GM19452 (cell line): ENCODE data around the gene CCDC50.
A peak's percentile ranks its signal among the peaks of the same experiment; 100 is the strongest.

Experiments
- ATAC-seq: cut with Tn5 transposase; IDR thresholded peaks from one replicate; pipeline ENCODE4 v1.9.1; 2021; ENCODE audit not compliant: unreplicated experiment

Gene CCDC50

DNA sequence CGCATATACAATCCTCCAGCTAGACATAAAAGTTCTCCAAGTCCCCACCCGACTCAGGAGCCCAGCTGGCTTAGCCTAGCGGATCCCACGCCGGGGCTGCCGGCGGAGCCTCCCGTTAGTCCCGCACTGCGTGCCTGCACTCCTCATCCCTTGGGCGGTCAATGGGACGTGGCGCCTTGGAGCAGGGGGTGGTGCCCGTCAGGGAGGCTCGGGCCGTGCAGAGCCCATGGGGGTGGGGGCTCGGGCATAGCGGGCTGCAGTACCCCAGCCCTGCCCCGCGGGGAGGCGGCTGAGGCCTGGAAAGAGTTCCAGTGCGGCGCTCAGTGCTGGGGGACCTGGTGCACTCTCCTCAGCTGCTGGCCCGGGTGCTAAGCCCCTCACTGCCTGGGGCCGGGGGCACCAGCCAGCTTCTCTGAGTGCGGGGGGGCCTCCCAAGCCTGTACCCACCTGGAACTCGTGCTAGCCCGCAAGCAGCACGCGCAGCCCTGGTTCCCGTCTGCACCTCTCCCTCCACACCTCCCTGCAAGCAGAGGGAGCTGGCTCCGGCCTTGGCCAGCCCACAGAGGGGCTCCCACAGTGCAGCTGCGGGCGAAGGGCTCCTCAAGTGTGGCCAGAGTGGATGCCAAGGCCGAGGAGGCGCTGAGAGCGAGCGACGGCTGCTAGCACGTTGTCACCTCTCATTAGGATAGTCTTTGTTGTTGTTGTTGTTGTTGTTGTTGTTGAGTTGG is 12.2 kb upstream of the CCDC50 start:
- no peak for ATAC-seq

DNA sequence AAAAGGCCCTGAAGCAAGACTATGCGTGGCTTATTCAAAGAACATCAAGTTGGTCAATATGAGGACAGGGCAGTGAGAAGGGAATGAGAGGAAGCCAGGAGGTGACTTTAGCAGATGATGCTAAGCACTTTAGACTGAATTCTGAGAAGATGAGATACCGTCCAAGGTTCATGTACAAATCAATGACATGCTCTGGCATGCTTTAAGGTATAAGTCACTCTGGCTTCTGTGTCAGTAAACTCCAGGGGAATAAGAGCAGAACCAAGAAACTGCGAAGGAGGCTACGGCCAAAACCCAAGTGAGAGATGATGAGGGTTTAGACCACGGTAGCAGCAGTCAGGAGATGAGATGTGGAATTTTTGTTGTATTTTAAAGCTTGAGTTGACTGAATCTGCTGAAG is 8.9 kb upstream of the CCDC50 start:
- ATAC-seq = no peak

DNA sequence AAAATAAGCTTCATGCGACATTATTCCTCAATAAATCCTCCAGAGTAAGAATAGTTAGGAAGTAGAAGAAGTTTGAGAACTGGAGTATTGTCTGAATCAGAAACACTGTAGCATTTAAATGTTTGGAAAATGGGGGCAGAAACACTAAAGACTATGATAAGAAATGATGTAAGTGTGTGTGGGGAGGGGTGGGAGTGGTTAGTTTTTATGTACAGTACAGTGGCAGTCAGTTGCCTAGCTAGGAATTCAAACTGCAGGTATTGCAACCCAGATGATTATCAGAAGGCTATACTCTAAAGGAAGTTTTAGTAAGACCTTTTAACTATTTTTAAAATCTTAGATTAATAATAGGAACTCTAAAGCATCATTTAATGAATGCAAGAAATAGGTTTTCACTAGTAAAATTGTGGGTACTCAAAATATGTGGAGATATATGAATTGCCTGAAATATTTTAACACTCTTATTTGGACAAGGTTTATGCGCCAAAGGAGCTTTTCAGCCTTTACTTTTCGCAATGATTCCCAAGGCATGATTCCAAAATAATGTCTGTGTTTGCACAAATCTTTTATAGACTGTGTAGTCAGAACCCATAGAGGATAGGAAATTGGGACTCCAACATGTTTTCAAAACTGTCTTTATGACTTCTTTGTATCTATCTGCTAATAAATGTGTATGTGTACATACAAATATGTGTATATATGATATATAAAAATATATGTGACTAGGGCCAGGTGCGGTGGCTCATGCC is 8.0 kb upstream of the CCDC50 start:
- no peak for ATAC-seq

DNA sequence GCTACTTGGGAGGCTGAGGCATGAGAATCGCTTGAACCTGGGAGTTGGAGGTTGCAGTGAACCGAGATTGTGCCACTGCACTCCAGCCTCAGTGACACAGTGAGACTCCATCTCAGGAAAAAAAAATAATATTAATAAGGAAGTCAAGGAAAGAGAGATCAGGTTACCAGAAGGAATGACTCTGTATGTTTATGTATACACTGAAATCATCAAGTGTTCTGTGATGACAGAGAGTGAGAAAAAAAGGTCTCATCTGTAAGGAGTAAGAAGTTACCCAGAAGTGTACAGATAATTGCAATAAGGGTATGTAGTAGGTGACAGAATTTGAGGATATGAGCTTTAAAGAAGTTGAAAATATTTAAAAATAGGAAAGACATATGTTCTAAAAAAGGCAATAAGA is 4.3 kb upstream of the CCDC50 start:
- no peak for ATAC-seq

DNA sequence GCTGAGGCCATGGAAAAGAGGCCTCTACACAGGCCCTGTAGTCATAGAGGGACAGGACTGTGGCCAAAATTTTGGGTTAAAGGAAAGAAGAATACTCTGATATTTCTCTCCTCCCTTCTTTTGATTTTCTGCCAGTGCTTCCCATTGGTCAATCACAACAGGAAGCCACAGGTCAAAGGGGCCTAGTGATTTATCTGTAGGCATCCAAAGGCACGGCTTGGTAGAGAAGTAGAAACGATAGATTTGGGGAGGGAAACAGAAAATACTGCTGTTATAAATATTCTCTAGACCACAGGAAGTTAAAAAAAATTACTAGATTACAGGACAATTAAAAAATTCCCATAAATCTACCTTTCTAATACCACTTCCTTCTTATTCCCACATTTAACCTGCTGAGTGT is 1.7 kb upstream of the CCDC50 start:
- no peak for ATAC-seq

DNA sequence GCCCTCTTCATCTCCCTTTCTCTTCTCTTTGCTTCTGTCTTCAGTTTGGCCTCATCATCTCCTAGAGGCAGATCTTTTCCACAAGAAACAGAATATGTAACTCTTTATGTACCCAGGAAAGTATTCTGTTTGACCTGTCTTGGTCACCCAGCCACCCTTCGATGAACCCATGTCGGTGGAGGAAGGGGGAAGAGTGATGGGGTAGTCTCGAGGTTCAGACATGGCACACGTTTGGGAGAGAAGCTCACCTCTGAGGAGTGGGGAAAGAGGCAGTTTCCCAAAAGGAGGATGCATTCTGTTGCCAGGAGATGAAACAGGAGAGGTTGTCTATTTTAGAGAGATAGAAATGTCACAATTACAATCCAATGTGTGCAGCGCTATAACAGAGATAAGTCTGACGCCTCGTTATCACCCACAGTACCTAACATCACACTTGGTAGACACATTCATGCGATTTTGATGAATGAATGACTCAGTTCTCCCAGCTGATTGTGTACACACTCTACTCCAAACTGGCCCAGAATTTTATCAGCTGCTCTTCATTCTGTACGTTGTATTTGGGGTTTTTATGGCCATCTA is 722 bp upstream of the CCDC50 start:
- ATAC-seq = no peak

DNA sequence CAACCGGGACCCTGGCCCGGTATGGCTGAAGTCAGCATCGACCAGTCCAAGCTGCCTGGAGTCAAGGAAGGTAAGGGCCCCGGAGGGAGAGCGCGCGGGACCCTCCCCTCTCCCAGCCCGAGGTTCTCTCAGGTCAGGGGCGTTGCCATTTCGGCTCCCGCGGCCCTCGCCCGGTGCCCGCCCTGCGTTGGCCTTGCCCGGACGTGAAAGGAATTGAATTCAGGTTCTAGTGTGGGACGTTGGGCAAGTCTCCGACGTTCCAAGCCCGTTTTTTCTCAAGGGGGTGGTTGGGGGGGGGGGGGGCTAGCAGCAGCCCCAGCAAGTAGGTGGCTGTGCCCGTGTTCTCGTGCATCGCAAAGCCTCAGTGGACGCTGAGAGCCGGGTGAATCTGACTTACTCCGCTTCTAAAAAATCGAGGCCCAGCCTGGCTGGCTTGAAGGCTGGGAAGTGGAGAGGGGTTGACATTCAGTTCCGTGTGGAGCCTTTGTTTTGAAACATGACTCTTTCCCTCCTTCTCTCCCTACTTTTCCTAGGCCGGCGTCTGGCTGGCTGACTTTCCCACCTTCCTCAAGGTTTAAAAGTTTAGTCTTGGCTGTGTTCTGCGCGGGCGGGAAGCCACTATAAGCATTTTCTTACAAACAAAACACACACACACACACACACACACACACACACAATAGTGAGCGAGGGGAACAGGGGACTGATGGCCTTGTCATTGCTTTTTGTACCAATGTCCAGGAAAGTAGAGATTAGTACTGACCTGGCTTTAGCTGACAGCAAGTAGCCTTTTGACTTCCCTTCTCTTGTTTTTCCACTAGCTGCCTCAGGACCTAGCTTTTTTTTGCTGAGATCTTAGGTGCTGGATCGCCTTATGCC is 698 bp downstream of the CCDC50 start, which contains the start of gene UTS2B:
TSS of gene UTS2B (minus strand) at position 873 of the 876 bp plus-strand sequence. CDS start 48,337 bp downstream, outside the sequence.
- ATAC-seq = peak; percentile 23

DNA sequence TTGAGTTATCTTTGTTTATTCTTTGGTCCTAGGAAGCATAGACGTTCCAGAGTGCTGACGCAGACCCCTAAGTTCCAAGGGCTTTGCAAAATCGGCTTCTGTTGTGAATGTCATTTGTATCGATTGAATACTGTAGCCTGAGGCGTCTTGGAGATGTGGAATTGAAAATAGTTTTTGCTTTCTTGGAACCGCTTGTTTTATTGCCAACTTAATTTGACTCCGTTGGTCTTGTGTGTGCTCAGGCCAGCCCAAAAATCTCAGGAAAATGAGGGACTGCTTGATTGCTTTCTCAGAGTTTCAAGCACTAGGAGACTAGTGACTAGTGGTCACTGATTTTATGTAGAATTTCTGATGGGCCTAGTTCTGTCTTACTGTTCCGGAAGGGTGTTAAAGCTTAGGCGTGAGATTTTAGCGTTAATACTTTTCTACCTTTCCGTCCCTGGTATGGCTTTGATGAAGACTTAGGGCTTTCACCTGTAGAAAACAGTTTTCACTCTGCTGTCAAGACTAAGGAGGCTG is 1.4 kb downstream of the CCDC50 start:
- ATAC-seq = no peak

DNA sequence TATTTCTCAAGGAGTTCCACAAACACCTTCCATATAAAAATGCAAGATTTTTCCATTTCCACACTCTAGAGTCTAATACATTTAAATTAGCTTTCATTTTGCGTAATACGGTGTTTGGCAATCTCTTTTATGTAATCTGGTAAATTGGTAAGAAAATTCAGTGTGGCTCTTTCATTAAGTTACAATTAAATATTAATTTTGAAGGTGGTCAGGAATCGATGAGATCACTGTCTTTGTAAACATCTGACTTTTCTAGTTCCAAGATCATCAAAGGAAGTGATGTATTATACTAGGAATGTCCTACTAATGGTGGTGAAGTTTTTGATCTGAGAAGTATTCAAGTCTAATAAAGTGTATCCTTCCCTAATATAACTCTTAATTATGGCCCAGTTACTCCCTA is 2.2 kb downstream of the CCDC50 start:
- no peak for ATAC-seq

DNA sequence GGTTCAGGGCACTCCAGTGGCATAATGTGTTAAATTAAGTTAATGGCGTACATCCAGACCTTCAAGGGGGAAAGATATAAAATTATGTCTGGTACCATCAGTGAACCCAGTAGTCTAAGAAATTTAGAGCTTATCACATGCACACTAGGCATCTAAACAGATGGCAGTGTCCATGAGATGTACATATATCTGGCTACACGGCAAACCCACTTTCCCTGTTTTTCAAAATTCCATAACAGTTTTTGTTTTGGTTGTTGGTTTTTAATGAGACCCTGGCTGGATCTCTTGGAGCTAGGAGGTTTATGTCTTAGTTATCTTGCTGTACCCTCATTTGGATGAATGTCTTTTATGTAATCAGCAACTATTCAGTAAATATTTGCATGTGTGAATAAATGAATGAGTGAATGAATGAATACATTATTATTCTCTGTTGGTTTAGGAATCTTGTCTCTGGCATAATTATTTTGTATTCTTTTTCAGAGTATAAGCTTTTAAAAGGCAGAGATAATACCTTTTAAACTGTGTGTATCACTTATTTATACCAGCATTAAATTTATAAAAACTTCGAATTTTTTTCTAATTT is 4.2 kb downstream of the CCDC50 start:
- no peak for ATAC-seq

DNA sequence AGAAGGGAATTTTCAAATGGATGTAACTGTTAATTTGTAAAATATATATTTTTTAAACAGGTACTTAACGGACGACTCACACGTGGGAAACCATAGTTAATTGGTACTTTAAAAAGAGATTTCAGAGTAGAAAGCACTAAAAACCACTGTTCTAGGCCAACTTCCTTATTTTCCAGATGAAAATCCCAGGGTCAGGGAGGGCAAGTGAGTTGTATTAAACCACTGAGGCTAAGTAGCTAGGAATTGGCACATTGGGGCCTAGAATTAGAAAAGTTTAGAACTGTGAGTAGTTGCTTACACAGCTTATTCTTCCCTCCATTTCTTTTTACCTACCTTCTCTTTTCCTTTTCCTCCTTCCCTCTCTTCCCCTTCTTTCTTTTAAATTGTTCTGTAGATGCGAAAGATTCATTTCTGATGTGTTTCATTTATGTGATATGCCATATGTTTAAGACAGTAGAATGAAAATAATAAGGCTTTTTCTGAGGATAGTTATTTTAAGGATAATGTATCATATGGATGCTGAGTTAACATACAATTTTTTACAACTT is 5.2 kb downstream of the CCDC50 start:
- ATAC-seq = no peak

DNA sequence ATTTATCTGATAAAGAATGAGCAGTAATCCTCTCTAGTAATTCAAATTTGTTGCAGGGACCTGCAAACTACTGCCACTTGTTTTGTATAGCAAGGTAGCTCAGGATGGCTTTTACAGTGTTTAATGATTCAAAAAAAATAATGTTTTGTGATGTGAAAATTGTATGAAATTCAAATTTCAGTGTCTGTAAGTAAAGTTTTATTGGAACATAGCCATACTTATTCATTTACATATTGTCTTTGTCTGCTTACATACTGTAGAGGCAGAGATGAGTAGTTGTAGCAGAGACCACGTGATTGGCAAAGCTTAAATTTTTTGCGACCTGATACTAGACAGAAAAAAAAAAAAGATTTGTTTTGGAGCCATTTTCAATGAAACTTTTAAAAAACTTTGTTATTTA is 7.6 kb downstream of the CCDC50 start:
- ATAC-seq = no peak

DNA sequence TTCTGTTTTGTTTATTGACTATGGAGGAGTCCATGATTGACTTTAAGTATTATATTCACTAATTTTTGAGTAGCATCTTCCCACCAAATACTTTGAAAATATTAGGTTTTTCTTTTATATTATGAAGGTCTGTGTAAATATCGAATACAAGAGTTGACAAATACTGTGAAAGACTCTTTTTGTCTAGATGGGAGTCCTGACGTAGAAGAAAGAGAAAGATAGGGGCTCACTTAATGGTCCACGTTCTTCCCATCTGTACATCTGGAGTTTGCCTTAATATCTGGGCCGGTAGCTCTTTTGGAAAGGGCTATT is 8.9 kb downstream of the CCDC50 start:
- ATAC-seq = no peak

DNA sequence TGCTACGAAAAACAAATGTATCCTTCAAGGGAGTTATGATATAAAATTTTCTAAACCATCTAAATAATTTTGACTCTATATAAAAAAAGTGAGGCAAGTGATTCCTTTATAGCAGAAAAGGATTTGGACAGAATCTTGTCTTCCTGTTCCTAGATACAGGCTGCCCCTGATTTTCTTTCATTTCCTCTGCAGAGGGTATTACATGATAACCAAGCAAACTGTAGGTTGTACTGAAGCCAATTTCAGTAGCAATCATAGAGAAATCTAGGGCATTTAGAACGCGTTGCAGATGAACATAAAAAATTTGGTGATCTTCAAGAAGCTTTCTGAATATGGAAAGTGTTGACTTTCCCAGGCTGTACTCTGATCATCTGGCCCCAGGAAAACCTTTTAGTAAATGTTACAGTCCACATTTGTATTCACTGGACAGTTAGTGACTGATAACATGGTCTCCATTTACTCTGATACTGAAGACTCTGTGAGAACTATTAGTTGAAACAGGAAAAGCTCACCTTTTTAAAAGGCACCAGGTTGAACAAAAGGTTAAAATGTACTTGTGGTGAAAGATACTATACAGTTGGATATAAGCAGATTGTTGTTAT is 10.2 kb downstream of the CCDC50 start:
- ATAC-seq = no peak

DNA sequence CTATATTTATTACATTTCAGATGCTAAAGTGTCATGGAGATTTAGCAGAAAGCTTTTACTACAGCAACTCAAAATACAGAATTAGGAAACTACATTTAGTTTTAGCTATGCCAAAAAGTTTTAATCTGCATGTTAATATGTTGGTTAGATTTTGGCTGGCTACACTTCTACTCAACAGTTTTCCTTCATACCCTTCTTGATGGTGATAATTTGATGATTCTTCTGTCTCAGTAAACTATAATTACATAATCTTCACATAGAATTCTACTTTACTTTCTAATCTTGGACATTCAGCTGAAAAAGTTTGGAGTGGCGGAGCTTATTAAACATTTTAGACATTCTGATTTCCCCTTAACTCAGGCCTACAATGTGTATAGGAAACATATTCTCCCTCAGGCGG is 11.2 kb downstream of the CCDC50 start:
- ATAC-seq = no peak

DNA sequence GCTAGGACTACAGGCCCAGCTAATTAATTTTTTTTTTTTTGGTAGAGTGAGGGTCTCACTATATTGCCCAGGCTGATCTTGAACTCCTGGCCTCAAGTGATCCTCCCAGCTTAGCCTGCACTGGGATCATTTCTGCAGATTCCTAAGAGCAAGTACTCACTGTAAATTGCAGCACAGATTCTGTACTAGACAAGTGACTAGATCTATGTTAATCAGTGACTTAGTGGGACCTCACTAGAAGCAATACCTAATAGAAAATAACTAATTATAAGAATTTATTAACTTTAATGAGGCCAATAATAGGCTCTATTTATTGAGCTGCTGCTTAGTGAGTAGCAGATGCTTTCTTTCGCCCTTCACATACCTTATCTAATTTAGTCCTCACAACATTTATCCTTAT is 11.8 kb downstream of the CCDC50 start:
- ATAC-seq = peak; percentile 54

DNA sequence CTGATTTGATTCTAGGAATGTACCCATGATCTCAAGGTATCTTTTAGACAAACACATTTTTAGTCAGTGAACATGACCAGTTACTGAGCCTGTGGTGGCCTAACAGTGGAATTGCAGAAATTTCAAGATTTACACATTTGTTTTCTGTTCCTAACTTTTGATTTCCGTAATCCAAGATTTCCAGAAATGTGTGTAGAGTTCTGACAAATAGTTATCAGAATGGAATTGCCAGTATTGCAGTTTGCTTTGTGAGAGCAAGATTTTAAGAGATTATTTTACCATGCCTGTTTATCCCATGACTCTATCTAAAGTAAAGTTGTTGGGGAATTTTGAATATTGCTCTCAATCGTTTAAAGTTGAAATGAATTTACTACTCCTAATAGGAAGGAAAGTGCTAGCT is 12.8 kb downstream of the CCDC50 start:
- ATAC-seq = no peak

DNA sequence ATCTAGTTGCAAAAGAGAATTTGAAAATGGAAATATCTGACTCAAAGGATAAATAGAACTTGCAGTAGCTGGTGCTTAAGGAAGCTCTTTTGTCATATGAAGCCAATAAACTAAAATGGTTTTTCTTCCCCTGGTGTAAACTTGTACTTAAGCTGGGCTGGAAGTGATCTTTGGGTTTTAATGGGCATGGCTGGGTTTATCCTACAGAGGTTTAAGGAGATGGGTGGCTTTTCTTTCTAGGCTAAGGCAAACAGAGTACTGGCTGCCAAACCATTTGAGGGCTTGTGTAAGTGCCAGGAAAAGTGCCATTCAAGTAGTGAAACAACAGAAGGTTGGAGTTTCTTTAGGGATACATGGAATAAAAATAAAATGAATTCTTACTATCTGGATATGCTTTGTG is 13.2 kb downstream of the CCDC50 start:
- ATAC-seq = no peak

DNA sequence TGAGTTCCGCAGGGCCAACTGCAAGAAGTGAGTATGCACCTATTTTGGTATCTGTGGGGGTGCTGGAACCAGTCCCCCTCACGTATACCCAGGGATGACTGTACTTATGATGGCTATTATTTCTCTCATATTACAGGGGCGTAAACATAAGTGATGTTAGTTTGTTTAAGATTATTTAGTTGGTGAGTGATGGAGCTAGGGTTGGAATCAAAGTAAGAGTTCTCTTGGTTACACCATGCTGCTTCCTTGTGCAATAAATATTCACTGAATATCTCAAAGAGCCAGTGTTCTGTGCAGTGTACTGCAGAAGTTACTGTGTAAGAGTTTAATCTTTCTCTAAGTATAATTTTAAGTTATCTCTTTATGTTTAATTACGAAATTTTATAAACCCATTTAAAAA is 13.9 kb downstream of the CCDC50 start:
- ATAC-seq = no peak

DNA sequence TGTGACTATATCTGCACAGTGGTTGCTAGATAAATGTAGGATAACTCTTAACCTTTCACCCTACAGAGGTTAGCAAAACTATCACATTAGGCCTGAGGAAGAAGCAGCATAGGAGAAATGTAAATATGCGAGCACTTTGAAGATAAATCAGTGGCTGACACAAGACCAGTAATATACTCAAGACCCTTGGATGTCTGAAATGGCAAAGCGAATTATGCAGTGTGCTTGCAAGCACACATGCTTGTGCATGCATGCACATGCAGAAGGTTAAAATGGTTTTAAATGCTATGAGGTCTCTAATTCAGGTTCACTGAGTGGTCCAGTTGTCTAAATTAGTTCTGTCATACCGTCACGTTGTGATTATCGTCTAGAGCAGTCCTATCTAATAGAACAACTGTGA is 14.7 kb downstream of the CCDC50 start:
- ATAC-seq = no peak
